K562 (cell line): ENCODE data around the gene EFHB. TPM values are rescaled to one million over a fixed set of nuclear protein-coding genes. Genes with fewer than 3 reads are reported as not detected.
A peak's percentile ranks its signal among the peaks of the same experiment; 100 is the strongest.

Experiments used
- AFF4 ChIP-seq: sonication (generic); formaldehyde crosslinking; IDR thresholded peaks from 2 replicates; pipeline ENCODE4 v1.8.0; 2023; ENCODE audit warnings: mild to moderate bottlenecking, missing genetic modification reagents
- ATF2 ChIP-seq: sonication (generic); formaldehyde crosslinking; IDR thresholded peaks from 2 replicates; pipeline ENCODE4 v1.8.1; 2022; ENCODE audit warnings: missing genetic modification reagents
- ETV1 ChIP-seq: fragments of 450-650 bp; conservative IDR thresholded peaks from 2 replicates; pipeline ENCODE4 v1.6.1; 2016; ENCODE audit warnings: missing genetic modification characterization, control low read depth, low read depth, missing compliant biosample characterization
- POLR2A ChIP-seq: fragments of 450-650 bp; conservative IDR thresholded peaks from 2 replicates; pipeline ENCODE4 v1.6.1; 2016
- PTTG1 ChIP-seq: fragments of 450-650 bp; IDR thresholded peaks from 2 replicates; pipeline ENCODE4 v1.6.1; 2016; ENCODE audit warnings: low read depth, mild to moderate bottlenecking, missing genetic modification characterization, missing compliant biosample characterization
- SMARCC2 ChIP-seq: fragments of 450-650 bp; IDR thresholded peaks from 2 replicates; pipeline ENCODE4 v1.6.1; 2017; ENCODE audit warnings: antibody characterized with exemption, moderate library complexity, mild to moderate bottlenecking, low read depth
- TCF3 ChIP-seq: sonication (generic); formaldehyde crosslinking; IDR thresholded peaks from 2 replicates; pipeline ENCODE4 v1.4.0; 2020; ENCODE audit warnings: mild to moderate bottlenecking, missing genetic modification reagents
- U2AF2 ChIP-seq: fragments of 200-400 bp; formaldehyde crosslinking; optimal IDR thresholded peaks from 2 replicates; pipeline ENCODE3; 2017; ENCODE audit warnings: low read depth, mild to moderate bottlenecking, low read length
- ZBTB49 ChIP-seq: sonication (generic); formaldehyde crosslinking; IDR thresholded peaks from 2 replicates; pipeline ENCODE4 v1.8.0; 2022; ENCODE audit warnings: missing genetic modification reagents, mild to moderate bottlenecking, borderline replicate concordance
- polyA plus RNA-seq, 8 experiments: library from polyadenylated mRNA; depleted of rRNA in 4 of 8; stranded (reverse) in 5 of 8; unstranded in 3 of 8; fragments of >200 nt; fragmentation: Nextera tagmentation in 2 of 8; fragmentation: Illumina TruSeq in 1 of 8; extraction: Ambion mirVana in 2 of 8; extraction: Trizol in 1 of 8; gene quantifications; 2 replicates each; pipeline versions ENCODE4 v1.2.1 to v1.2.3, GENCODE V29; 2011 to 2014; ENCODE audit warnings: inconsistent platforms in 1 of 8, missing spikeins in 1 of 8
- total RNA-seq, 7 experiments: library from RNA; depleted of rRNA in 6 of 7; stranded (reverse); fragments of >200 nt in 6 of 7; fragmentation: Illumina TruSeq in 2 of 7; extraction: Trizol in 2 of 7; gene quantifications; 2 replicates each; pipeline versions ENCODE4 v1.2.1 to v1.2.3, GENCODE V29; 2011 to 2021; ENCODE audit warnings: low replicate concordance in 1 of 7
- TF ChIP-seq, protein P1 (sequence below): fragments of 250-450 bp; sonication (Bioruptor Pico); IDR thresholded peaks from 2 replicates; pipeline ENCODE4 v1.5.0; 2020; ENCODE audit warnings: mild to moderate bottlenecking
- TF ChIP-seq, protein P2 (sequence below): fragments of 450-650 bp; formaldehyde crosslinking; IDR thresholded peaks from 2 replicates; pipeline ENCODE4 v1.4.0; 2022; ENCODE audit warnings: mild to moderate bottlenecking, moderate library complexity
- TF ChIP-seq, protein P3 (sequence below), 2 experiments: fragments of 450-650 bp in 1 of 2; sonication (generic) in 1 of 2; formaldehyde crosslinking; conservative IDR thresholded peaks; 2 replicates each; pipeline versions ENCODE4 v1.4.0 to v1.8.1; 2020 to 2022; ENCODE audit warnings: mild to moderate bottlenecking in 1 of 2, missing genetic modification reagents in 1 of 2

Gene EFHB
- total and polyA plus RNA-seq, 9 of the 15 experiments (the other 6 are each of a cell fraction or from before 2014, with no cell fraction given), result 1.5 to 4.0 (median 1.8) TPM

DNA sequence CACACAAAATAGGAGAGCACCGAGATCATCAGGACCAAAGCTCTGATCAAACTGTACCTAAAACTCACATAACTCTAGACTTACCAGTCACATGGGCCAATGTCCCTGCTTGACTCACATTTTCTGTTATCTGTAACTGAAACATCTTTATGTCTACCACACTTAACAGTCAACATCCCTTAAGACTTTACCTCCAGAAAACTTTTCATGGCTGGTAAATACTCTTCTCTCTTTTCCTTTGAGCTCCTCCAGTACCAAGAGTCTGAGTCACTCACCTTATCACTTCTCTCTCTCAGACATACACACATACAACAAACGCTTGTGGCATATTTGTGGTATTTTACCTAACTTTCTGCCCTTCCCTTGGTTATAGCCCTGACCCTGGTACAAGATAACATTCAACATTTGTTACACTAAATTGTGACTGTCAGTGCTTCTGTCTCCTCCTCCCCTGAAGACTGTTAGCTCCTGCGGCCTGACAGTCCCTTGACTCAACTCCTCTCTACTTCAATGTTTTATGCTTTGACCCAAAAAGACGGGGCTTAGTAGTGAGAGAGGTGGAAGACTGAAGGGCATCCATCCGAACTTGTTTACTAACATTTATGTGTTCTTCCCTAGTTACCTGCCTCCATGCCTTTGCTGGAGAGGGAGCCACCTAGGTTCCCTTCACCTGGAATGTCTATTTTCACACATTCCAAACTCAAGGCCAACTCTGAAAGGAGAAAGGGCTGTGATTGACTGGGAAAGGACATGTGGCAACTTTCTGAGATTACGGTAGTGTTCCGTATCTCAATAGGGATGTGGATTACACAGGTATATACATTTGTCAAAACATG is 3.7 kb upstream of the EFHB start (continued):
- TF ChIP-seq, protein P1, sequence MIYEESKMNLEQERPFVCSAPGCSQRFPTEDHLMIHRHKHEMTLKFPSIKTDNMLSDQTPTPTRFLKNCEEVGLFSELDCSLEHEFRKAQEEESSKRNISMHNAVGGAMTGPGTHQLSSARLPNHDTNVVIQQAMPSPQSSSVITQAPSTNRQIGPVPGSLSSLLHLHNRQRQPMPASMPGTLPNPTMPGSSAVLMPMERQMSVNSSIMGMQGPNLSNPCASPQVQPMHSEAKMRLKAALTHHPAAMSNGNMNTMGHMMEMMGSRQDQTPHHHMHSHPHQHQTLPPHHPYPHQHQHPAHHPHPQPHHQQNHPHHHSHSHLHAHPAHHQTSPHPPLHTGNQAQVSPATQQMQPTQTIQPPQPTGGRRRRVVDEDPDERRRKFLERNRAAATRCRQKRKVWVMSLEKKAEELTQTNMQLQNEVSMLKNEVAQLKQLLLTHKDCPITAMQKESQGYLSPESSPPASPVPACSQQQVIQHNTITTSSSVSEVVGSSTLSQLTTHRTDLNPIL (CRISPR knock-in tag), result no peak
- TF ChIP-seq AFF4 (CRISPR knock-in tag) (no peak), ETV1 (tag) (0 out of 2 replicates have a peak, but pooled peaks have one; percentile 12), PTTG1 (tag) (no peak), U2AF2 (no peak), SMARCC2 (peak; percentile 81), TCF3 (peak; percentile 77), ZBTB49 (CRISPR knock-in tag) (no peak), ATF2 (no peak), POLR2A (no peak)
- TF ChIP-seq, protein P2, sequence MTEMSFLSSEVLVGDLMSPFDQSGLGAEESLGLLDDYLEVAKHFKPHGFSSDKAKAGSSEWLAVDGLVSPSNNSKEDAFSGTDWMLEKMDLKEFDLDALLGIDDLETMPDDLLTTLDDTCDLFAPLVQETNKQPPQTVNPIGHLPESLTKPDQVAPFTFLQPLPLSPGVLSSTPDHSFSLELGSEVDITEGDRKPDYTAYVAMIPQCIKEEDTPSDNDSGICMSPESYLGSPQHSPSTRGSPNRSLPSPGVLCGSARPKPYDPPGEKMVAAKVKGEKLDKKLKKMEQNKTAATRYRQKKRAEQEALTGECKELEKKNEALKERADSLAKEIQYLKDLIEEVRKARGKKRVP (CRISPR knock-in tag), result 0 out of 2 replicates have a peak, but pooled peaks have one; percentile 42
- TF ChIP-seq, protein P3, sequence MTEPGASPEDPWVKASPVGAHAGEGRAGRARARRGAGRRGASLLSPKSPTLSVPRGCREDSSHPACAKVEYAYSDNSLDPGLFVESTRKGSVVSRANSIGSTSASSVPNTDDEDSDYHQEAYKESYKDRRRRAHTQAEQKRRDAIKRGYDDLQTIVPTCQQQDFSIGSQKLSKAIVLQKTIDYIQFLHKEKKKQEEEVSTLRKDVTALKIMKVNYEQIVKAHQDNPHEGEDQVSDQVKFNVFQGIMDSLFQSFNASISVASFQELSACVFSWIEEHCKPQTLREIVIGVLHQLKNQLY (CRISPR knock-in tag; conservative IDR thresholded peaks at IDR 0.05), result no peak
